ENCODE data around the gene CPT1B.

CPT1B gene

DNA sequence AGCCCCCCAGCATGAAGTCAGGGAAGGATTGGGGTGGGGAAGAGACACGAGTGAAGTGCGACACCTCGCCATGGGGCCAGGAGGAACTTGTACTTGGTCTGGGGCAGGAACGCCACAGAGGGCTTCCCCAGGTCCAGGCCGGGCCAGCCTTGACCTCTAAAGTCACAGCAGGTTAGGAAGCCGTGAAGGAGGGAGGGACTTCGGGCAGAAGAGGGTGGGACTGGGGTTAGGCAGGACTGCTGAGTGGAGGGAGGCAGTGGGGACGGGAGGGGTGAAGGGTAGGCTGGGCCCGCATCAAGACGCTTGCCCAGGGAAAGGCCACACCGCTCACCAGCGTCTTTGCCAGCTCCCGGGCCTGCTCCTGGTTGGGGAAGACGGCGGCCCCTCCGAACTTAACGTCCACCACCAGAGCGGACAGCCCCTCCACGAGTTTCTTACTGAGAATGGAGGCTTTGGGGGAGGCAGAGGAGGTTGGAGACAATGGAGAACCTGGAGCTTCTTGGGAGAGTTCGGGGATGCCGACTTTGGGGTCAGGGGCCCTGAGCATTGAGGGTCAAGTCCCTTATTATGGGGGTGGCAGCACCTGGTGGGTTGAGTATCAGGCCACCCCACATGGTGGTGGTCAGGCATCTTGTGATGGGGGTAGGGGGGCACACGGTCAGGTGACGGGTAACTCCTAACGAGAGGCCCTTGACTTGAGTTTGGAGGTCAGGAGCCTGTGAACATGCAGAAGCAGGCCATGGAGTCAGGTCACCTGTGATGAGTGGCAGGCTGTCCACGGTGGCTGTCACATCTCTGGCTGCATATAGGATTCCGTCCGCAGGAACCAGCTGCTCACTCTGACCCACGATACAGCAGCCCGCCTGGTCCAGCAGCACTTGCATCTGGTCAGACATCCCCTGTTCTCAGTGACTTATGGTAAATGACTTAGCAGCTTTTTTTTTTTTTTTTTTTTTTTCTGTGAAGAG, 51.1 kb downstream of the CPT1B start:
- intact Hi-C loops (cut with DNase I; ENCODE audit: low total_unique reads) = loop anchor here (5.0 kb wide), 1 partner anchor 55 kb away; the partner anchor contains the start of gene CHKB
- TF ChIP-seq, protein P1, sequence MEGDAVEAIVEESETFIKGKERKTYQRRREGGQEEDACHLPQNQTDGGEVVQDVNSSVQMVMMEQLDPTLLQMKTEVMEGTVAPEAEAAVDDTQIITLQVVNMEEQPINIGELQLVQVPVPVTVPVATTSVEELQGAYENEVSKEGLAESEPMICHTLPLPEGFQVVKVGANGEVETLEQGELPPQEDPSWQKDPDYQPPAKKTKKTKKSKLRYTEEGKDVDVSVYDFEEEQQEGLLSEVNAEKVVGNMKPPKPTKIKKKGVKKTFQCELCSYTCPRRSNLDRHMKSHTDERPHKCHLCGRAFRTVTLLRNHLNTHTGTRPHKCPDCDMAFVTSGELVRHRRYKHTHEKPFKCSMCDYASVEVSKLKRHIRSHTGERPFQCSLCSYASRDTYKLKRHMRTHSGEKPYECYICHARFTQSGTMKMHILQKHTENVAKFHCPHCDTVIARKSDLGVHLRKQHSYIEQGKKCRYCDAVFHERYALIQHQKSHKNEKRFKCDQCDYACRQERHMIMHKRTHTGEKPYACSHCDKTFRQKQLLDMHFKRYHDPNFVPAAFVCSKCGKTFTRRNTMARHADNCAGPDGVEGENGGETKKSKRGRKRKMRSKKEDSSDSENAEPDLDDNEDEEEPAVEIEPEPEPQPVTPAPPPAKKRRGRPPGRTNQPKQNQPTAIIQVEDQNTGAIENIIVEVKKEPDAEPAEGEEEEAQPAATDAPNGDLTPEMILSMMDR (IDR thresholded peaks at IDR 0.05) = no peak
- Histone ChIP-seq H3K4me3 (peak overlapping the region; percentile 65 to 77), H3K9me3 (no peaks in the 10 kb centered on the region), H3K36me3 (peaks cover 13 to 21% (median 16%) of the 10 kb centered on the region in 3 donors), H3K27me3 (peaks cover 6 to 32% of the 10 kb centered on the region in 2 donors), H3K4me1 (peaks cover 0 to 60% (median 43%) of the 10 kb centered on the region in 4 donors), H3K27ac (peak overlapping the region; percentile 86 to 87)
- DNase-seq = peak; percentile 66 to 81

DNA sequence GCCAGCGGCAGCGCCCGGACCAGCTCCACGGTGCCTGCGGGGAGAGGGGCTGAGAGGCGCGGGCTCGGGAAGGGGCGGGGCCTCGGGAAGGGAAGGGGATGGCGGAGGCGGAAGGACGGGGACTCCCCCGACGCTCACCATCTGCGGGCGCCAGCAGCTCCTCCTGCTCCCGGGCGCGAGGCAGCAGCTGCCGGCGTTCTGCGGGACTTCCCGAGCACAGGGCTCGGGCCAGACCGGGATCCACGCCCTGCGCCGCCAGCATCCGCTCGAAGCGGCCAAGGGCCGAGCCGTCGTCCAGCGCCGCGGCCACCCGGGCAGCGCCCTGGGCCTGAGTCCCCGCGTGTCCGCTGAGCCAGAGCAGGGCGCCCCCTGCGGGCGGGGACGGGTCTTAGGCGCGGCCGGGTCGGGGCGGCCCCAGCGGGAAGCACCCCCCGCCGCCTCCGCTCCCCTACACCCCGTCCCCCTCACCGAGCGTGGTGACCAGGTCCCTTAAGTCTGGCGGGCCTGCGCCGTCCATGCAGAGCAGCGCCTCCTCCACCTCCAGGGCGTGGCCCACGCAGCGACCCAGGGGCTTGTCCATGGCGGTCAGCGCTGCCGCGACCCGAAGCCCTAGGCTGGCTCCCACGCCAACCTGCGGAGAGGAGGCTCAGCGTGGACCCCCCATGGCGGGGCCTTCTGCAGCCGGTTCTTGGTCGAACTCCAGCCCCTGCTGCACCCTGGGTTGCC, 52.0 kb downstream of the CPT1B start:
- peaks cover 18 to 29% (median 23%) of the 10 kb centered on the region in 3 donors for H3K36me3 ChIP-seq
- peaks cover 0 to 24% of the 10 kb centered on the region in 2 donors for H3K27me3 ChIP-seq
- TF ChIP-seq, protein P1 (IDR thresholded peaks at IDR 0.05) = peak; percentile 37 to 46
- peak overlapping the region; percentile 86 to 87 for H3K27ac ChIP-seq
- intact Hi-C loops (cut with DNase I; ENCODE audit: low total_unique reads) = loop anchor here (5.0 kb wide), 1 partner anchor 56 kb away; the partner anchor contains the start of gene CHKB
- H3K4me1 ChIP-seq = peaks cover 0 to 52% (median 35%) of the 10 kb centered on the region in 4 donors
- peak; percentile 70 to 89 for DNase-seq
- no peaks in the 10 kb centered on the region for H3K9me3 ChIP-seq
- peak overlapping the region; percentile 65 to 77 for H3K4me3 ChIP-seq

DNA sequence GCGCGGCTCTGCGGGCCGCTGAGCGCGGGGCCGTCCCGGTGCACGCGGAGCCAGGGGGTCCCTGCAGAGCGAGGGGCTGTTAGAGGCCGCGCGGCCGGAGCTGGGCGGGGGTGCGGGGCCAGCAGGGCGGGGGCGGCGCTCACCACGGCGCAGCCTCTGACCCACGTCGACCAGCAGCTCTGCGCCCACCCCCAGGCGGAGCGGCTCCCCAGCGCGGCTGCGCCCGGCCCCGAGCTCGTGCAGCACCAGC, 52.4 kb downstream of the CPT1B start:
- Histone ChIP-seq H3K27me3 (peaks cover 0 to 19% of the 10 kb centered on the region in 2 donors), H3K4me3 (peak overlapping the region; percentile 65 to 77), H3K9me3 (no peaks in the 10 kb centered on the region), H3K36me3 (peaks cover 18 to 34% (median 28%) of the 10 kb centered on the region in 3 donors), H3K27ac (peak overlapping the region; percentile 86 to 87), H3K4me1 (peaks cover 0 to 47% (median 30%) of the 10 kb centered on the region in 4 donors)
- TF ChIP-seq, protein P1 (IDR thresholded peaks at IDR 0.05) = no peak
- intact Hi-C loops (cut with DNase I; ENCODE audit: low total_unique reads) = loop anchor here (2.0 to 5.0 kb wide), 2 partner anchors 17 to 57 kb away; partner anchors contain the start of genes CHKB and NCAPH2
- no peak for DNase-seq

DNA sequence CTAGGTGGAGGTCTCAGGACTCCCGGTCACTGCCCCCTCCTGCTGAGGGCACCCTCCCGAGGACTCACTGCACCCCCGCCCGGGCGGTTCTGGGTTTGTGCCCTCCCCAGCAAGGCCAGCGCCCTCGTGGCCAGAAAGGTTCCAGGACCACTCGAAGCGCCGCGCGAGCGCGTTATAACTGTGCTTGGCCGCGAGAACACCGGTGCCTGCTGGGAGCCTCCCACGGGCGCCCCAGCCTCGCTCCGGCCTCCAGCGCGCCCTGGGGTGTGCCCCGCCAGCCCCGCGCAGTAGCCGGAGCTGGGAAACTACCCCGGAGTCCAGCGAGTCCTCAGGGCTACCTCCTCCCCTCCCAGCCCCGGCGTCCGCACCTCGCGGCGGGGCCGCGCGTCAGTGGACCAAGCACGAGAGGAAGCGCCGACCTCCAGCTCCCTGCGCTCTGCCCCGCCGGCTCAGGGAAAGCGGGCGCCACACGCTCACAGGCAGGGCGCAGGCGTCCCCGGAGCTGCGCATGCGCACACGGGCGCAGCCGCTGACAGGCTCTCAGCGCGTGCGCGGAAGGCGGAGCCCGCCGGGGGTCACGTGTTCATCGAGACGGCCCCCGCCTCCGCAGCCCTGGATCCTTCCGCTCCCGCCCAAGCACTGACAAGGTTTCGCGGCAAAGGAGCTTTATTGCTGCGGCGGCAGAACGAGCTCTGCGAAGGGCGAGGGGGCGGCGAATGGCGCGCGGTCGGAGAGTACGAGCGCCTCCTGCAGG, 52.9 kb downstream of the CPT1B start, which contains the start of gene SCO2:
Gene SCO2 (minus strand): TSS at position 495 of the 754 bp plus-strand sequence. CDS start 1,187 bp downstream, outside the sequence.
- peak within 1 kb of the TSS; percentile 65 to 77 for H3K4me3 ChIP-seq
- H3K36me3 ChIP-seq = peaks cover 18 to 39% (median 29%) of the 10 kb centered on the region in 3 donors
- TF ChIP-seq, protein P1 (IDR thresholded peaks at IDR 0.05) = peak; percentile 39 to 50
- peaks cover 0 to 42% (median 25%) of the 10 kb centered on the region in 4 donors for H3K4me1 ChIP-seq
- peak; percentile 95 to 97 for DNase-seq
- H3K27ac ChIP-seq = peak within 1 kb of the TSS; percentile 86 to 87
- H3K27me3 ChIP-seq = peaks cover 0 to 14% of the 10 kb centered on the region in 2 donors
- no peaks in the 10 kb centered on the region for H3K9me3 ChIP-seq
- intact Hi-C loops (cut with DNase I; ENCODE audit: low total_unique reads) = loop anchor here (2.0 to 5.0 kb wide), 2 partner anchors 16 to 57 kb away; partner anchors contain the start of genes CHKB and NCAPH2
